Spleen (tissue), 7 donors: ENCODE results near the gene ADM.

Source experiments
- CTCF ChIP-seq, 11 experiments: fragments of 200-600 bp in 7 of 11; fragments of 450-650 bp in 4 of 11; sonication (generic) in 4 of 11; IDR thresholded peaks in 8 of 11; conservative IDR thresholded peaks in 3 of 11; 1 replicate in 7 of 11; 2 replicates in 4 of 11; pipeline versions ENCODE4 v1.4.0 to v1.8.0; 2016 to 2021; ENCODE audit warnings: antibody characterized with exemption in 11 of 11, inconsistent platforms in 4 of 11, mild to moderate bottlenecking in 1 of 11
- POLR2A ChIP-seq, 3 donors: fragments of 450-650 bp; IDR thresholded peaks; one replicate each; pipeline ENCODE4 v1.5.1; 2017; ENCODE audit warnings: antibody characterized with exemption in 3 of 3, mild to moderate bottlenecking in 1 of 3
- POLR2AphosphoS5 ChIP-seq, 3 donors: sonication (generic); formaldehyde crosslinking; IDR thresholded peaks; one replicate each; pipeline ENCODE4 v1.5.1; 2017; ENCODE audit warnings: antibody characterized with exemption in 3 of 3
- donor health status: DM: no; HTN: no; CAD: no; lungs with moderate emphysema.
- donor health status: DM: no; HTN: no; CAD: no.
- donor health status: DM: no; HTN: no; CAD: no.

GRCh38 chr11:10295064-10295901, 9.6 kb upstream of the ADM start:
- TF ChIP-seq POLR2AphosphoS5 (IDR thresholded peaks at IDR 0.05) (peak in 1 of 3 donors; percentile 11), CTCF (IDR thresholded peaks at IDR 0.05 in 8 of 11, conservative IDR thresholded peaks at IDR 0.05 in 3 of 11) (no peak), POLR2A (IDR thresholded peaks at IDR 0.05) (no peak)
